ENCODE data around the gene RCVRN. TPM values are rescaled to one million over a fixed set of nuclear protein-coding genes. Genes with fewer than 3 reads are reported as not detected.

RCVRN gene
- total and polyA plus RNA-seq, 2 of the 8 experiments (the other 6 are each of a cell fraction or from before 2014, with no cell fraction given), result not detected

DNA sequence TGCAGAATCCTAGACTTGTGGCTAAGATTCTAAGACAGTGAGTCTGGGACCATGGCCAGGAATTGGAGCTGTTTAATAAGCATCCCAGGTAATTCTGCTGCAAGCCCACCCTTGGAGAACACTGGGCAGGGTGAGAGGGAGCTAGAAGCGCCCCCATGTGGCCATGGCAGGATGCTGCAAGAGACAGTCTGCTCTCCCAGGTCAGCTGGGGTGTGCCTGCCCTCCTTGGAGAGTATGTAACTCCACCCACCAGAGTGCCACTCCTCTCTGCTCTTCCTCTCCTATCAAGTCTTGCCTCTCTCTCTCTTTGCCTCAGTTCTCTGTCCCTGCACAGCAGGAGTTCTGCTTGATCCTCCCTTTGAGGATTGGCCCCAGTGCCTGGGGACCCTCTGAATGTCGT is 14.9 kb downstream of the RCVRN start (continued):
- no peak for TF ChIP-seq SIRT6 (IDR thresholded peaks at IDR 0.05; ENCODE audit: low read length)
- no peak for TF ChIP-seq RXRA (IDR thresholded peaks at IDR 0.05; ENCODE audit: insufficient read depth, low read depth, low read length)
- no peak for TF ChIP-seq ZNF274 (IDR thresholded peaks at IDR 0.05; ENCODE audit: borderline replicate concordance, extremely low read depth, low read length)
- no peak for TF ChIP-seq RFX5 (IDR thresholded peaks at IDR 0.05; ENCODE audit: borderline replicate concordance, low read depth, low read length)
- no peak for TF ChIP-seq ASH2L (IDR thresholded peaks at IDR 0.05; ENCODE audit: low read length)
- TF ChIP-seq SRF (IDR thresholded peaks at IDR 0.05; ENCODE audit: low read depth, low read length), result no peak
- no peak for TF ChIP-seq NRF1 (IDR thresholded peaks at IDR 0.05; ENCODE audit: low read depth, low read length)

All from H1 (cell line).